ENCODE results near the gene SNCB.

The SNCB gene

GRCh38 chr5:176625966-176626875 is 4.1 kb downstream of the SNCB start:
- DNase-seq (ENCODE audit: low read depth in 1 of 2, low spot score in 1 of 2) = no peak

- no peak for DNase-seq (ENCODE audit: low read depth in 1 of 2, low spot score in 1 of 2)
These were observed 4.8 kb downstream of the SNCB start for GRCh38 chr5:176625512-176625911.

GRCh38 chr5:176624938-176625337 is 5.4 kb downstream of the SNCB start:
- no peak for DNase-seq (ENCODE audit: low read depth in 1 of 2, low spot score in 1 of 2)

GRCh38 chr5:176624142-176624541 is 6.2 kb downstream of the SNCB start:
- no peak for DNase-seq (ENCODE audit: low read depth in 1 of 2, low spot score in 1 of 2)

- DNase-seq (ENCODE audit: low read depth in 1 of 2, low spot score in 1 of 2) = no peak
These were observed 8.7 kb downstream of the SNCB start for GRCh38 chr5:176621661-176622079.

- no peak for DNase-seq (ENCODE audit: low read depth in 1 of 2, low spot score in 1 of 2)
These were observed 9.9 kb downstream of the SNCB start for GRCh38 chr5:176620333-176620981.

GRCh38 chr5:176619569-176620332 is 10.6 kb downstream of the SNCB start:
- DNase-seq (ENCODE audit: low read depth in 1 of 2, low spot score in 1 of 2) = no peak

- peak; percentile 26 to 60 for DNase-seq (ENCODE audit: low read depth in 1 of 2, low spot score in 1 of 2)
These were observed 11.1 kb downstream of the SNCB start for GRCh38 chr5:176619203-176619568.

GRCh38 chr5:176618783-176619182 is 11.6 kb downstream of the SNCB start:
- DNase-seq (ENCODE audit: low read depth in 1 of 2, low spot score in 1 of 2) = no peak

- DNase-seq (ENCODE audit: low read depth in 1 of 2, low spot score in 1 of 2) = no peak
These were observed 13.8 kb downstream of the SNCB start for GRCh38 chr5:176616511-176616910.

GRCh38 chr5:176614805-176615478 is 15.4 kb downstream of the SNCB start:
- no peak for DNase-seq (ENCODE audit: low read depth in 1 of 2, low spot score in 1 of 2)

GRCh38 chr5:176612855-176613254 is 17.5 kb downstream of the SNCB start:
- DNase-seq (ENCODE audit: low read depth in 1 of 2, low spot score in 1 of 2) = no peak

- DNase-seq (ENCODE audit: low read depth in 1 of 2, low spot score in 1 of 2) = no peak
These were observed 18.3 kb downstream of the SNCB start for GRCh38 chr5:176612008-176612407.

- DNase-seq (ENCODE audit: low read depth in 1 of 2, low spot score in 1 of 2) = peak in 1 of 2 donors; percentile 31
These were observed 18.9 kb downstream of the SNCB start for GRCh38 chr5:176611435-176611834.

- no peak for DNase-seq (ENCODE audit: low read depth in 1 of 2, low spot score in 1 of 2)
These were observed 19.9 kb downstream of the SNCB start for GRCh38 chr5:176610435-176610773.

- DNase-seq (ENCODE audit: low read depth in 1 of 2, low spot score in 1 of 2) = peak in 1 of 2 donors; percentile 47
These were observed 20.5 kb downstream of the SNCB start, which contains the start of gene GPRIN1 for GRCh38 chr5:176609724-176610434. Gene GPRIN1, minus strand, starts transcription at chr5:176610156. Its CDS starts 10,322 bp downstream, at chr5:176599834.

GRCh38 chr5:176608937-176609723 is 21.2 kb downstream of the SNCB start:
- no peak for DNase-seq (ENCODE audit: low read depth in 1 of 2, low spot score in 1 of 2)

GRCh38 chr5:176608142-176608705 is 22.1 kb downstream of the SNCB start:
- no peak for DNase-seq (ENCODE audit: low read depth in 1 of 2, low spot score in 1 of 2)

GRCh38 chr5:176606875-176607274 is 23.5 kb downstream of the SNCB start:
- no peak for DNase-seq (ENCODE audit: low read depth in 1 of 2, low spot score in 1 of 2)

All from activated T-helper 1 cell treated with anti-CD3 and anti-CD28 coated beads, Interleukin-2, amount 50 U/mL, for 16 hours (primary cell).